Astrocyte of the spinal cord (primary cell): ENCODE data around the gene GPR135.

ENCODE experiments used
- DNase-seq: peaks from one replicate; pipeline ENCODE4 v3.0.0; 2011; ENCODE audit warnings: low read depth, low spot score
- H3K4me3 ChIP-seq: 2 replicates; pipeline ENCODE4 v1.5.1; 2011; ENCODE audit warnings: low read depth, mild to moderate bottlenecking, low read length, moderate library complexity
- in situ Hi-C: cut with HindIII; loops from 2 replicates; pipeline ENCODE4 v1.10.0; 2017; ENCODE audit warnings: low sequenced_read_pairs
- TF ChIP-seq, protein P1 (sequence below): IDR thresholded peaks from 2 replicates; pipeline ENCODE4 v1.5.1; 2012; ENCODE audit warnings: low read depth, mild to moderate bottlenecking, low read length, inconsistent platforms

GPR135 gene

GRCh38 chr14:59439256-59439965, 25.8 kb downstream of the GPR135 start:
- peak; percentile 18 for DNase-seq
- in situ Hi-C loops: no loop called here
- TF ChIP-seq, protein P1, sequence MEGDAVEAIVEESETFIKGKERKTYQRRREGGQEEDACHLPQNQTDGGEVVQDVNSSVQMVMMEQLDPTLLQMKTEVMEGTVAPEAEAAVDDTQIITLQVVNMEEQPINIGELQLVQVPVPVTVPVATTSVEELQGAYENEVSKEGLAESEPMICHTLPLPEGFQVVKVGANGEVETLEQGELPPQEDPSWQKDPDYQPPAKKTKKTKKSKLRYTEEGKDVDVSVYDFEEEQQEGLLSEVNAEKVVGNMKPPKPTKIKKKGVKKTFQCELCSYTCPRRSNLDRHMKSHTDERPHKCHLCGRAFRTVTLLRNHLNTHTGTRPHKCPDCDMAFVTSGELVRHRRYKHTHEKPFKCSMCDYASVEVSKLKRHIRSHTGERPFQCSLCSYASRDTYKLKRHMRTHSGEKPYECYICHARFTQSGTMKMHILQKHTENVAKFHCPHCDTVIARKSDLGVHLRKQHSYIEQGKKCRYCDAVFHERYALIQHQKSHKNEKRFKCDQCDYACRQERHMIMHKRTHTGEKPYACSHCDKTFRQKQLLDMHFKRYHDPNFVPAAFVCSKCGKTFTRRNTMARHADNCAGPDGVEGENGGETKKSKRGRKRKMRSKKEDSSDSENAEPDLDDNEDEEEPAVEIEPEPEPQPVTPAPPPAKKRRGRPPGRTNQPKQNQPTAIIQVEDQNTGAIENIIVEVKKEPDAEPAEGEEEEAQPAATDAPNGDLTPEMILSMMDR: no peak
- no peak overlapping the region for H3K4me3 ChIP-seq

GRCh38 chr14:59438195-59438647, 27.0 kb downstream of the GPR135 start:
- H3K4me3 ChIP-seq: no peak overlapping the region
- in situ Hi-C loops: no loop called here
- TF ChIP-seq, protein P1: no peak
- DNase-seq: peak; percentile 80

DNA sequence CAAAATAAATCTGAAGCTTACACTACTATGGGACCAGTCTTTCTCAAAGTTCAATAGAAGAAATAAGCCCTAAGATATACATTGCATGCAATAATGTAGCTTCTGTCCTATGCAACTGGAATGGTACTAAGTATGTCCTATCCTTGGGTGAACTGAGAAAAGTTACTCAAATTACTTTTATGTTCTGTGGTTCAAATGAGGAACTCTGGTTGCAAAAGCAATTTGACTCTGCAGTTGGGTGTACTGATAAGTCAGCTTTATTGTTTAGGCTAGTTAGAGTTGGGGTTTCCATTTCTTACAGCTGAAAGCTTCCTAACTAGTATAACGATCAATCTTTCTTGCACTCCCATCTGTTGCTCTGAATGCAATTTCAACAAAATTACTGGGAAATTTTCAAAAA, 29.2 kb downstream of the GPR135 start:
- in situ Hi-C loops: no loop called here
- H3K4me3 ChIP-seq: no peak overlapping the region
- DNase-seq: no peak
- TF ChIP-seq, protein P1: no peak

DNA sequence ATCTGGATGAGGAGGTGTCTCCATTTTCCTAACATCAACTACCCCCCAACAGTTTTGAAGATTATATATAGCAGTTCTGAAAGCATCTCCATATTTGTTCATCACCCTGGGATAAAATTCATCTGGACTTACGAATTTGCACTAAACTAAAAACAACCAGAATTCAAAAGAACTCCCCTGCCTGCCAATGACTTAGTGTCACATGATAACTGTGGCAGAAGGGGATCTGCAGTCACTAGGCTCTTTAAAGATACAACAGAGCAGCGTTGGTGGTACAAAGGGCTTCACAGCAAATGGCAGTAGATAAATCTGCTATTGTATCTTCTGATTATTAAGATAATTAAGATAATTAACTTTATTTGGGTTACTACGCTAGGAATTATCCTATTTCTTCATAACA, 30.1 kb downstream of the GPR135 start:
- TF ChIP-seq, protein P1: no peak
- no peak for DNase-seq
- no peak overlapping the region for H3K4me3 ChIP-seq
- in situ Hi-C loops: no loop called here

DNA sequence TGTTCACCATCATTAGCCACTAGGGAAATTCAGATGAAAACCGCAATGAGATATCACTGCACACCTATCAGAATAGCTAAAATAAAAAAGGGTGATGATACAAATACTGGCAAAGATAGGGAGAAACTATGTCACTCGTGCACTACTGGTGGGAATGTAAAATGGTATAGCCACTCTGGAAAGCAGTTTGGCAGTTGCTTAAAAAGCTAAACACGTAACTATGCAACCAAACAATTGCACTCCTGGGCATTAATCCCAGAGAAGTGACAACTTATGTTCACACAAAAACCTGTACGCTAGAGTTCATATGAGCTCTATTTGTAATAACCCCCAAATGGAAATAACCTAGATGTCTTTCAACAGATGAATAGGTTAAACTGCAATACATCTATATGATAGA, 35.4 kb downstream of the GPR135 start:
- in situ Hi-C loops: no loop called here
- TF ChIP-seq, protein P1: no peak
- no peak overlapping the region for H3K4me3 ChIP-seq
- no peak for DNase-seq

DNA sequence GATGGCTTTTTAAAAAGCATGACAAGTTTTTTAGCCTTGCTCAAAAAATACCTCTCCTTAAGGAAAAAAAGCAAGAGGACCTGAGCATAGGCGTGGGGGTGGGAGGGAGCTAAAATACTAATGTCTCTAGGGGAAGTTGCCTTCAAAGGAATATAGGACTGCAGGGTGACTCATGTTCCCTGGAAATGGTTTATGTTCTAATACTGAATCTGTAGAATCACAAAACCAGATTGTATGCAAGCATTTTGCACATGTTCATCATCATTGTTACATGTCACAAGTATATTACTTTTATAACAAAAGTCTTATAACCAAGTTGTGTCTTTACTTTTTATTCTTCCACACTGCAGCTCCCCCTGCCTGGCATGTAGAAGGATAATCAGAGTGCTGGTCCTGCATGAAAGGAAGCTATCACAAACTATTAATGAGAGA, 36.6 kb downstream of the GPR135 start:
- in situ Hi-C loops: no loop called here
- TF ChIP-seq, protein P1: peak; percentile 53
- H3K4me3 ChIP-seq: no peak overlapping the region
- peak; percentile 81 for DNase-seq
